HepG2 (cell line): ENCODE measurements around the gene B3GNT9. TPM values are rescaled to one million over a fixed set of nuclear protein-coding genes. Genes with fewer than 3 reads are reported as not detected.

Source experiments
- CREM ChIP-seq, 2 experiments: sonication (generic) in 1 of 2; formaldehyde crosslinking in 1 of 2; IDR thresholded peaks; 2 replicates each; pipeline versions ENCODE4 v1.4.0 to v1.6.1; 2016 to 2020; ENCODE audit warnings: antibody characterized with exemption in 1 of 2, mild to moderate bottlenecking in 1 of 2, missing genetic modification reagents in 1 of 2
- MATR3 ChIP-seq: sonication (generic); formaldehyde crosslinking; IDR thresholded peaks from 2 replicates; pipeline ENCODE4 v1.4.0; 2020; ENCODE audit warnings: missing genetic modification reagents
- NFYC ChIP-seq: IDR thresholded peaks from 2 replicates; pipeline ENCODE4 v1.6.1; 2016; ENCODE audit warnings: missing genetic modification reagents, missing compliant biosample characterization
- SAP130 ChIP-seq: IDR thresholded peaks from 2 replicates; pipeline ENCODE4 v1.6.1; 2016; ENCODE audit warnings: low read depth
- TGIF2 ChIP-seq: IDR thresholded peaks from 2 replicates; pipeline ENCODE4 v1.6.1; 2016; ENCODE audit warnings: control low read depth, missing compliant biosample characterization
- TP53 ChIP-seq: sonication (generic); formaldehyde crosslinking; conservative IDR thresholded peaks from 2 replicates; pipeline ENCODE4 v1.4.0; 2020; ENCODE audit warnings: missing genetic modification reagents
- XBP1 ChIP-seq: sonication (generic); formaldehyde crosslinking; IDR thresholded peaks from 2 replicates; pipeline ENCODE4 v1.5.0; 2020; ENCODE audit warnings: missing genetic modification reagents
- ZIK1 ChIP-seq: sonication (generic); formaldehyde crosslinking; IDR thresholded peaks from 2 replicates; pipeline ENCODE4 v1.5.0; 2020; ENCODE audit warnings: mild to moderate bottlenecking, low read depth, missing genetic modification reagents, borderline replicate concordance
- ZNF766 ChIP-seq: sonication (generic); formaldehyde crosslinking; IDR thresholded peaks from 2 replicates; pipeline ENCODE4 v1.5.0; 2020; ENCODE audit warnings: missing genetic modification reagents, borderline replicate concordance
- ZNF879 ChIP-seq: sonication (generic); formaldehyde crosslinking; IDR thresholded peaks from 2 replicates; pipeline ENCODE4 v1.8.1; 2023; ENCODE audit warnings: missing genetic modification reagents
- polyA plus RNA-seq, 8 experiments: library from polyadenylated mRNA; depleted of rRNA in 3 of 8; stranded (reverse) in 7 of 8; unstranded in 1 of 8; fragments of >200 nt; fragmentation: Illumina TruSeq in 4 of 8; extraction: Trizol in 4 of 8; gene quantifications; 2 replicates each; pipeline versions ENCODE4 v1.2.1 to v1.2.3, GENCODE V29; 2011 to 2016; ENCODE audit warnings: low read depth in 4 of 8, missing spikeins in 1 of 8, mixed read lengths in 1 of 8; ENCODE audit not compliant: insufficient read depth in 1 of 8
- total RNA-seq, 5 experiments: library from RNA; depleted of rRNA; stranded (reverse); fragments of >200 nt; fragmentation: Illumina TruSeq; extraction: Trizol; gene quantifications; 2 replicates each; pipeline ENCODE4 v1.2.3, GENCODE V29; 2016; ENCODE audit warnings: low read depth in 1 of 5
- TF ChIP-seq, protein P1 (sequence below): sonication (generic); formaldehyde crosslinking; IDR thresholded peaks from 2 replicates; pipeline ENCODE4 v1.8.0; 2022; ENCODE audit warnings: mild to moderate bottlenecking, missing genetic modification reagents, borderline replicate concordance
- TF ChIP-seq, protein P2 (sequence below): sonication (generic); formaldehyde crosslinking; IDR thresholded peaks from 2 replicates; pipeline ENCODE4 v1.9.0; 2021; ENCODE audit warnings: missing genetic modification reagents, borderline replicate concordance
- TF ChIP-seq, protein P3 (sequence below): sonication (generic); formaldehyde crosslinking; IDR thresholded peaks from 2 replicates; pipeline ENCODE4 v1.4.0; 2020; ENCODE audit warnings: missing genetic modification reagents, mild to moderate bottlenecking, borderline replicate concordance
- TF ChIP-seq, protein P4 (sequence below): sonication (generic); formaldehyde crosslinking; IDR thresholded peaks from 2 replicates; pipeline ENCODE4 v1.5.0; 2020; ENCODE audit warnings: missing genetic modification reagents
- TF ChIP-seq, protein P5 (sequence below): sonication (generic); formaldehyde crosslinking; IDR thresholded peaks from 2 replicates; pipeline ENCODE4 v1.5.0; 2020; ENCODE audit warnings: missing genetic modification reagents
- TF ChIP-seq, protein P6 (sequence below): sonication (generic); formaldehyde crosslinking; conservative IDR thresholded peaks from 2 replicates; pipeline ENCODE4 v1.4.0; 2020; ENCODE audit warnings: missing genetic modification reagents

B3GNT9 gene
- total and polyA plus RNA-seq, 2 of the 13 experiments (the other 11 are each of a cell fraction or from before 2014, with no cell fraction given), result 1.5 to 3.1 TPM

DNA sequence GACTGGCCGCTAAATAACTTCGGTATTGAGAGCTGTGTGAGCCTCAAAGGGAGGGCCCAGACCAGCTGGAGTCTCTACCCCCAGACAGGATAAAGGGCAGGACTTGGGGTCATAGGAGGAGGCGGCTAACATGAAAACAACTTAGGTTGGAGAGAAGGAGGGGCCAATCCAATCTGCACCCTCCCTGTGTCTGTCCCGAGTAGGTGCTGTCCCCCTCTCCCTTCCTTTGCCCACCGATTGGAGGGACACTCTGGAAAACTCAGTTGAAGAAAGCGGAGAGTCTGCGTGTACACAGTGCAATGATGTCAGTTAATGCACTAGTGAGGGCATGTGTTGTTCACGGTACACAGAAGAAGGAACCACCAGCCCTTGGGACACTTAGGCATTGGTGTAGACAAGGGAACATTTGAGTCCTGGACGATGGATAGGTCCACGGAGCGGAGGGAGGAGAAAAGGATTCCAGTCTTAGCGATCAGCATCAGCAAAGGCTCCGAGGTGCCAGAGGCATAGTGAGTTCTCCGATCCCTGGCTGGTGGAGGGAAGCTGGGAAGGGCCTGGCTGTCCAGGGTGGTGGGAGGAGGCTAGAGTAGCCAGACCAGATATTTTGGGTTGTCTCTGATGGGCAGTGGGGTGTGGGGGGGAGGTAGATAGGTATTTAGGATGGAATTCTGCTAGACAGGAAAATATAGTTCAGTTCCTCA, 20.3 kb upstream of the B3GNT9 start (continued):
- TF ChIP-seq, protein P1, sequence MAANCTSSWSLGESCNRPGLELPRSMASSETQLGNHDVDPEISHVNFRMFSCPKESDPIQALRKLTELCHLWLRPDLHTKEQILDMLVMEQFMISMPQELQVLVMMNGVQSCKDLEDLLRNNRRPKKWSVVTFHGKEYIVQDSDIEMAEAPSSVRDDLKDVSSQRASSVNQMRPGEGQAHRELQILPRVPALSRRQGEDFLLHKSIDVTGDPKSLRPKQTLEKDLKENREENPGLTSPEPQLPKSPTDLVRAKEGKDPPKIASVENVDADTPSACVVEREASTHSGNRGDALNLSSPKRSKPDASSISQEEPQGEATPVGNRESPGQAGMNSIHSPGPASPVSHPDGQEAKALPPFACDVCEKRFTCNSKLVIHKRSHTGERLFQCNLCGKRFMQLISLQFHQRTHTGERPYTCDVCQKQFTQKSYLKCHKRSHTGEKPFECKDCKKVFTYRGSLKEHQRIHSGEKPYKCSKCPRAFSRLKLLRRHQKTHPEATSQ (CRISPR knock-in tag), result no peak
- TF ChIP-seq ZIK1 (CRISPR knock-in tag) (no peak; the same call in 1 of the 2 replicates), XBP1 (CRISPR knock-in tag) (no peak), ZNF879 (CRISPR knock-in tag) (0 out of 2 replicates have a peak, but pooled peaks have one; percentile 80), MATR3 (CRISPR knock-in tag) (no peak), TGIF2 (CRISPR knock-in tag) (no peak), NFYC (CRISPR knock-in tag) (peak; percentile 2), TP53 (CRISPR knock-in tag) (0 out of 2 replicates have a peak, but pooled peaks have one; percentile 61), CREM (IDR thresholded peaks at IDR 0.05) (no peak), CREM (CRISPR knock-in tag; IDR thresholded peaks at IDR 0.05) (no peak), ZNF766 (no peak), SAP130 (peak; percentile 70)
- TF ChIP-seq, protein P2, sequence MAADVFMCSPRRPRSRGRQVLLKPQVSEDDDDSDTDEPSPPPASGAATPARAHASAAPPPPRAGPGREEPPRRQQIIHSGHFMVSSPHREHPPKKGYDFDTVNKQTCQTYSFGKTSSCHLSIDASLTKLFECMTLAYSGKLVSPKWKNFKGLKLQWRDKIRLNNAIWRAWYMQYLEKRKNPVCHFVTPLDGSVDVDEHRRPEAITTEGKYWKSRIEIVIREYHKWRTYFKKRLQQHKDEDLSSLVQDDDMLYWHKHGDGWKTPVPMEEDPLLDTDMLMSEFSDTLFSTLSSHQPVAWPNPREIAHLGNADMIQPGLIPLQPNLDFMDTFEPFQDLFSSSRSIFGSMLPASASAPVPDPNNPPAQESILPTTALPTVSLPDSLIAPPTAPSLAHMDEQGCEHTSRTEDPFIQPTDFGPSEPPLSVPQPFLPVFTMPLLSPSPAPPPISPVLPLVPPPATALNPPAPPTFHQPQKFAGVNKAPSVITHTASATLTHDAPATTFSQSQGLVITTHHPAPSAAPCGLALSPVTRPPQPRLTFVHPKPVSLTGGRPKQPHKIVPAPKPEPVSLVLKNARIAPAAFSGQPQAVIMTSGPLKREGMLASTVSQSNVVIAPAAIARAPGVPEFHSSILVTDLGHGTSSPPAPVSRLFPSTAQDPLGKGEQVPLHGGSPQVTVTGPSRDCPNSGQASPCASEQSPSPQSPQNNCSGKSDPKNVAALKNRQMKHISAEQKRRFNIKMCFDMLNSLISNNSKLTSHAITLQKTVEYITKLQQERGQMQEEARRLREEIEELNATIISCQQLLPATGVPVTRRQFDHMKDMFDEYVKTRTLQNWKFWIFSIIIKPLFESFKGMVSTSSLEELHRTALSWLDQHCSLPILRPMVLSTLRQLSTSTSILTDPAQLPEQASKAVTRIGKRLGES (CRISPR knock-in tag), result no peak
- TF ChIP-seq, protein P3, sequence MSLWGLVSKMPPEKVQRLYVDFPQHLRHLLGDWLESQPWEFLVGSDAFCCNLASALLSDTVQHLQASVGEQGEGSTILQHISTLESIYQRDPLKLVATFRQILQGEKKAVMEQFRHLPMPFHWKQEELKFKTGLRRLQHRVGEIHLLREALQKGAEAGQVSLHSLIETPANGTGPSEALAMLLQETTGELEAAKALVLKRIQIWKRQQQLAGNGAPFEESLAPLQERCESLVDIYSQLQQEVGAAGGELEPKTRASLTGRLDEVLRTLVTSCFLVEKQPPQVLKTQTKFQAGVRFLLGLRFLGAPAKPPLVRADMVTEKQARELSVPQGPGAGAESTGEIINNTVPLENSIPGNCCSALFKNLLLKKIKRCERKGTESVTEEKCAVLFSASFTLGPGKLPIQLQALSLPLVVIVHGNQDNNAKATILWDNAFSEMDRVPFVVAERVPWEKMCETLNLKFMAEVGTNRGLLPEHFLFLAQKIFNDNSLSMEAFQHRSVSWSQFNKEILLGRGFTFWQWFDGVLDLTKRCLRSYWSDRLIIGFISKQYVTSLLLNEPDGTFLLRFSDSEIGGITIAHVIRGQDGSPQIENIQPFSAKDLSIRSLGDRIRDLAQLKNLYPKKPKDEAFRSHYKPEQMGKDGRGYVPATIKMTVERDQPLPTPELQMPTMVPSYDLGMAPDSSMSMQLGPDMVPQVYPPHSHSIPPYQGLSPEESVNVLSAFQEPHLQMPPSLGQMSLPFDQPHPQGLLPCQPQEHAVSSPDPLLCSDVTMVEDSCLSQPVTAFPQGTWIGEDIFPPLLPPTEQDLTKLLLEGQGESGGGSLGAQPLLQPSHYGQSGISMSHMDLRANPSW (CRISPR knock-in tag), result no peak
- TF ChIP-seq, protein P4, sequence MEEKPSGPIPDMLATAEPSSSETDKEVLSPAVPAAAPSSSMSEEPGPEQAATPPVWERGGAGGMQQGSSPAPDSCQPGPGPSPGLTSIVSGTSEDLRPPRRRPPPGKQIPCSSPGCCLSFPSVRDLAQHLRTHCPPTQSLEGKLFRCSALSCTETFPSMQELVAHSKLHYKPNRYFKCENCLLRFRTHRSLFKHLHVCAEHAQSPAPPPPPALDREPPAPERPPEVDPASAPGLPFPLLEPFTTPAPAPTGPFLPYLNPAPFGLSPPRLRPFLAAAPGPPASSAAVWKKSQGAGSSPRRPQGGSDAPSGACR (CRISPR knock-in tag), result no peak; the same call in 1 of the 2 replicates
- TF ChIP-seq, protein P5, sequence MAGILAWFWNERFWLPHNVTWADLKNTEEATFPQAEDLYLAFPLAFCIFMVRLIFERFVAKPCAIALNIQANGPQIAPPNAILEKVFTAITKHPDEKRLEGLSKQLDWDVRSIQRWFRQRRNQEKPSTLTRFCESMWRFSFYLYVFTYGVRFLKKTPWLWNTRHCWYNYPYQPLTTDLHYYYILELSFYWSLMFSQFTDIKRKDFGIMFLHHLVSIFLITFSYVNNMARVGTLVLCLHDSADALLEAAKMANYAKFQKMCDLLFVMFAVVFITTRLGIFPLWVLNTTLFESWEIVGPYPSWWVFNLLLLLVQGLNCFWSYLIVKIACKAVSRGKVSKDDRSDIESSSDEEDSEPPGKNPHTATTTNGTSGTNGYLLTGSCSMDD, result no peak
- TF ChIP-seq, protein P6, sequence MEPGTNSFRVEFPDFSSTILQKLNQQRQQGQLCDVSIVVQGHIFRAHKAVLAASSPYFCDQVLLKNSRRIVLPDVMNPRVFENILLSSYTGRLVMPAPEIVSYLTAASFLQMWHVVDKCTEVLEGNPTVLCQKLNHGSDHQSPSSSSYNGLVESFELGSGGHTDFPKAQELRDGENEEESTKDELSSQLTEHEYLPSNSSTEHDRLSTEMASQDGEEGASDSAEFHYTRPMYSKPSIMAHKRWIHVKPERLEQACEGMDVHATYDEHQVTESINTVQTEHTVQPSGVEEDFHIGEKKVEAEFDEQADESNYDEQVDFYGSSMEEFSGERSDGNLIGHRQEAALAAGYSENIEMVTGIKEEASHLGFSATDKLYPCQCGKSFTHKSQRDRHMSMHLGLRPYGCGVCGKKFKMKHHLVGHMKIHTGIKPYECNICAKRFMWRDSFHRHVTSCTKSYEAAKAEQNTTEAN (CRISPR knock-in tag), result no peak
